HFFc6 (cell line): Measurements from ENCODE around the gene MBOAT2. TPM values are rescaled to one million over a fixed set of nuclear protein-coding genes. Genes with fewer than 3 reads are reported as not detected.

Source experiments
- DNase-seq: peaks from one replicate; pipeline ENCODE4 v3.0.0-alpha.2; 2018
- H3K27ac Mint-ChIP-seq: 2 replicates; pipeline ENCODE4 v1.8.0; 2020; ENCODE audit warnings: mild to moderate bottlenecking, mixed read lengths
- H3K27me3 Mint-ChIP-seq: 2 replicates; pipeline ENCODE4 v1.8.0; 2021; ENCODE audit warnings: mild to moderate bottlenecking, moderate library complexity, mixed read lengths; ENCODE audit not compliant: insufficient read depth
- H3K36me3 Mint-ChIP-seq: 2 replicates; pipeline ENCODE4 v1.8.0; 2021; ENCODE audit warnings: low read depth, mixed read lengths
- H3K4me1 Mint-ChIP-seq: 2 replicates; pipeline ENCODE4 v1.8.0; 2020; ENCODE audit warnings: low read depth, mixed read lengths
- H3K4me3 Mint-ChIP-seq: 2 replicates; pipeline ENCODE4 v1.8.0; 2020; ENCODE audit warnings: mild to moderate bottlenecking, moderate library complexity, mixed read lengths
- H3K9me3 Mint-ChIP-seq: 2 replicates; pipeline ENCODE4 v1.8.0; 2020; ENCODE audit warnings: mild to moderate bottlenecking, mixed read lengths
- CTCF ChIP-seq: fragments of 200-600 bp; sonication (generic); IDR thresholded peaks from 2 replicates; pipeline ENCODE4 v1.5.0; 2021; ENCODE audit warnings: antibody characterized with exemption, mild to moderate bottlenecking
- total RNA-seq, 6 experiments: library from RNA; stranded (reverse); fragmentation: NEBNext Ultra II Directional; extraction: Animal tissue kit (Norgen Biotek cat#: 25700); gene quantifications; 2 replicates in 1 of 6; 3 replicates in 5 of 6; pipeline ENCODE4 v1.2.3, GENCODE V29; 2021

The MBOAT2 gene
- total RNA-seq, 6 experiments from 2014 or later, result 49.8 to 66.2 (median 55.7) TPM

DNA sequence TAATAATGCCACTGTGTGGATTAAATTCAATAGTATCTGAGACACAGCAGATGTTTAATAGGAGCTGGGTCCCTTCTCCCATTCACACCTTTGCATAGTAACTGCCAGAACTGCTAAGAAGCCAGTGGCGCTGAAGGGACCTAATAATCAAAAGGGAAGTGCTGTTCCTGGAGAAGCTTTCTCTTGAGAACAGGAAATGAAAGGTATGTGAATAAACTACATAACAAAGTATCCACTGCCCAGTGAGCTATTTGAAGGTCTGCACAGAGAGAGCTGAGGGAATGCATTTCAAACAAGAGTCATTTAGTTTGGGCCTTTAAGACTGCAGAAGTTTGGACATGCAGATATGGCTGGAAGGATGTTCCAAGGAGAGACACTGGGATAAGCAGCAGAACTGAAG is 110.0 kb downstream of the MBOAT2 start:
- Mint-ChIP-seq H3K9me3 (peaks cover 14% of the 10 kb centered on the region), H3K27me3 (no peaks in the 10 kb centered on the region), H3K36me3 (peaks cover 37% of the 10 kb centered on the region), H3K27ac (no peak overlapping the region), H3K4me1 (peaks cover 24% of the 10 kb centered on the region), H3K4me3 (no peak overlapping the region)
- no peak for DNase-seq
- TF ChIP-seq CTCF, result no peak

GRCh38 chr2:8892111-8892510 is 111.4 kb downstream of the MBOAT2 start:
- no peak overlapping the region for H3K4me3 Mint-ChIP-seq
- peaks cover 14% of the 10 kb centered on the region for H3K9me3 Mint-ChIP-seq
- TF ChIP-seq CTCF, result no peak
- peaks cover 24% of the 10 kb centered on the region for H3K4me1 Mint-ChIP-seq
- no peak overlapping the region for H3K27ac Mint-ChIP-seq
- H3K36me3 Mint-ChIP-seq, result peaks cover 37% of the 10 kb centered on the region
- H3K27me3 Mint-ChIP-seq, result no peaks in the 10 kb centered on the region
- no peak for DNase-seq

- no peaks in the 10 kb centered on the region for H3K27me3 Mint-ChIP-seq
- TF ChIP-seq CTCF, result no peak
- H3K27ac Mint-ChIP-seq, result no peak overlapping the region; the same call in 1 of the 2 replicates
- no peaks in the 10 kb centered on the region for H3K9me3 Mint-ChIP-seq
- no peak for DNase-seq
- H3K4me1 Mint-ChIP-seq, result peaks cover 24% of the 10 kb centered on the region
- H3K4me3 Mint-ChIP-seq, result no peak overlapping the region
- peaks cover 21% of the 10 kb centered on the region for H3K36me3 Mint-ChIP-seq
Observed at GRCh38 chr2:8889978-8890377, 113.5 kb downstream of the MBOAT2 start.

- no peak for DNase-seq
- Mint-ChIP-seq H3K36me3 (peaks cover 11% of the 10 kb centered on the region; the same call in 1 of the 2 replicates), H3K27ac (no peak overlapping the region), H3K4me3 (no peak overlapping the region), H3K4me1 (peaks cover 24% of the 10 kb centered on the region), H3K27me3 (no peaks in the 10 kb centered on the region), H3K9me3 (no peaks in the 10 kb centered on the region)
- no peak for TF ChIP-seq CTCF
Observed at GRCh38 chr2:8888963-8889362, 114.5 kb downstream of the MBOAT2 start.

GRCh38 chr2:8886876-8887275 is 116.6 kb downstream of the MBOAT2 start:
- H3K27ac Mint-ChIP-seq, result peak overlapping the region; percentile 11; the same call in 1 of the 2 replicates

More at GRCh38 chr2:8886876-8887275, 116.6 kb downstream of the MBOAT2 start:
- H3K4me3 Mint-ChIP-seq, result no peak overlapping the region
- H3K9me3 Mint-ChIP-seq, result no peaks in the 10 kb centered on the region
- no peak for DNase-seq
- TF ChIP-seq CTCF, result no peak
- H3K36me3 Mint-ChIP-seq, result 0 out of 2 replicates have a peak, but pooled peaks cover 6% of the 10 kb centered on the region
- H3K4me1 Mint-ChIP-seq, result peaks cover 18% of the 10 kb centered on the region
- H3K27me3 Mint-ChIP-seq, result no peaks in the 10 kb centered on the region
